ENCODE measurements around the gene PKNOX1. TPM values are rescaled to one million over a fixed set of nuclear protein-coding genes. Genes with fewer than 3 reads are reported as not detected.
"Not testable (repeated sequence)": the region's sequence is repeated elsewhere in the genome, so short reads cannot be mapped to it uniquely, and the experiment has no call there.

Gene PKNOX1
- total RNA-seq, 1 experiment from 2014 or later = 15.0 TPM

GRCh38 chr21:42942244-42942643 lies 32.1 kb upstream of the PKNOX1 start:
- ChIA-PET CTCF (no interaction called here), POLR2A (interaction anchor here (0.6 to 1.0 kb wide), 4 partner anchors 14 to 699 kb away, joined by 3 to 4 read pairs (median 4); no protein-coding TSS in a partner anchor)
- H3K4me3 Mint-ChIP-seq (ENCODE audit: unreplicated experiment) = peak overlapping the region; percentile 5
- peak overlapping the region; percentile 91 for H3K27ac Mint-ChIP-seq (ENCODE audit: low read depth, unreplicated experiment)
- H3K4me1 Mint-ChIP-seq (ENCODE audit: insufficient read depth, unreplicated experiment) = peaks cover 24% of the 10 kb centered on the region
- H3K36me3 Mint-ChIP-seq (ENCODE audit: insufficient read depth, unreplicated experiment) = no peaks in the 10 kb centered on the region
- DNase-seq (ENCODE audit: unreplicated experiment) = peak; percentile 86
- TF ChIP-seq CTCF (IDR thresholded peaks at IDR 0.05; ENCODE audit: unreplicated experiment) = no peak
- H3K27me3 Mint-ChIP-seq (ENCODE audit: insufficient read depth, unreplicated experiment) = no peaks in the 10 kb centered on the region
- BruUV-seq (replicated peaks) = no TSS peak
- H3K9me3 Mint-ChIP-seq (ENCODE audit: unreplicated experiment) = no peaks in the 10 kb centered on the region
- intact Hi-C loops (cut with micrococcal nuclease) = no loop called here

- intact Hi-C loops (cut with micrococcal nuclease); H3K27me3 Mint-ChIP-seq (ENCODE audit: insufficient read depth, unreplicated experiment); H3K4me1 Mint-ChIP-seq (ENCODE audit: insufficient read depth, unreplicated experiment); CTCF ChIA-PET; DNase-seq (ENCODE audit: unreplicated experiment); H3K36me3 Mint-ChIP-seq (ENCODE audit: insufficient read depth, unreplicated experiment); BruUV-seq (replicated peaks); H3K9me3 Mint-ChIP-seq (ENCODE audit: unreplicated experiment): not testable (repeated sequence)
- Mint-ChIP-seq H3K27ac (ENCODE audit: low read depth, unreplicated experiment) (peak overlapping the region; percentile 67), H3K4me3 (ENCODE audit: unreplicated experiment) (peak overlapping the region; percentile 2)
- POLR2A ChIA-PET = interaction anchor here (0.7 kb wide), 1 partner anchor 24 kb away, joined by 3 read pairs; no protein-coding TSS in a partner anchor
These were observed 25.1 kb upstream of the PKNOX1 start for GRCh38 chr21:42949094-42949755.

- H3K4me3 Mint-ChIP-seq (ENCODE audit: unreplicated experiment); DNase-seq (ENCODE audit: unreplicated experiment): not testable (repeated sequence)
These were observed 23.2 kb upstream of the PKNOX1 start for GRCh38 chr21:42951193-42951592.

GRCh38 chr21:42956824-42957630 lies 17.3 kb upstream of the PKNOX1 start:
- Mint-ChIP-seq H3K4me1 (ENCODE audit: insufficient read depth, unreplicated experiment) (peaks cover 5% of the 10 kb centered on the region), H3K4me3 (ENCODE audit: unreplicated experiment) (no peak overlapping the region), H3K9me3 (ENCODE audit: unreplicated experiment) (no peaks in the 10 kb centered on the region), H3K36me3 (ENCODE audit: insufficient read depth, unreplicated experiment) (no peaks in the 10 kb centered on the region), H3K27me3 (ENCODE audit: insufficient read depth, unreplicated experiment) (no peaks in the 10 kb centered on the region), H3K27ac (ENCODE audit: low read depth, unreplicated experiment) (no peak overlapping the region)
- DNase-seq (ENCODE audit: unreplicated experiment) = no peak
- no peak for TF ChIP-seq CTCF (IDR thresholded peaks at IDR 0.05; ENCODE audit: unreplicated experiment)
- POLR2A ChIA-PET = interaction anchor here (0.6 to 2.9 kb wide), 5 partner anchors 15 to 688 kb away, joined by 3 to 19 read pairs (median 4); partner anchors contain the start of gene PKNOX1
- CTCF ChIA-PET = interaction anchor here (0.7 kb wide), 1 partner anchor 25 kb away, joined by 3 read pairs; no protein-coding TSS in a partner anchor
- no TSS peak for BruUV-seq (replicated peaks)
- intact Hi-C loops (cut with micrococcal nuclease) = loop anchor here (10.0 kb wide), 1 partner anchor 62 kb away; the partner anchor contains the start of gene NDUFV3

More at GRCh38 chr21:42951193-42951592, 23.2 kb upstream of the PKNOX1 start:
- CTCF ChIA-PET; H3K36me3 Mint-ChIP-seq (ENCODE audit: insufficient read depth, unreplicated experiment); H3K27ac Mint-ChIP-seq (ENCODE audit: low read depth, unreplicated experiment); H3K9me3 Mint-ChIP-seq (ENCODE audit: unreplicated experiment); POLR2A ChIA-PET; H3K27me3 Mint-ChIP-seq (ENCODE audit: insufficient read depth, unreplicated experiment); BruUV-seq (replicated peaks): not testable (repeated sequence)
- intact Hi-C loops (cut with micrococcal nuclease) = loop anchor here (10.0 kb wide), 1 partner anchor 56 kb away; the partner anchor contains the start of gene NDUFV3
- peaks cover 14% of the 10 kb centered on the region for H3K4me1 Mint-ChIP-seq (ENCODE audit: insufficient read depth, unreplicated experiment)

- peak; percentile 7 for DNase-seq (ENCODE audit: unreplicated experiment)
- intact Hi-C loops (cut with micrococcal nuclease) = loop anchor here (10.0 kb wide), 1 partner anchor 63 kb away; the partner anchor contains the start of gene NDUFV3
- H3K27ac Mint-ChIP-seq (ENCODE audit: low read depth, unreplicated experiment); POLR2A ChIA-PET; BruUV-seq (replicated peaks); H3K9me3 Mint-ChIP-seq (ENCODE audit: unreplicated experiment); H3K36me3 Mint-ChIP-seq (ENCODE audit: insufficient read depth, unreplicated experiment); H3K27me3 Mint-ChIP-seq (ENCODE audit: insufficient read depth, unreplicated experiment); H3K4me3 Mint-ChIP-seq (ENCODE audit: unreplicated experiment); H3K4me1 Mint-ChIP-seq (ENCODE audit: insufficient read depth, unreplicated experiment); CTCF ChIA-PET: not testable (repeated sequence)
These were observed 16.2 kb upstream of the PKNOX1 start for GRCh38 chr21:42958122-42958521.

Measured in MCF 10A (cell line).